GM12878 (cell line): ENCODE measurements around the gene CLDN14. TPM values are rescaled to one million over a fixed set of nuclear protein-coding genes. Genes with fewer than 3 reads are reported as not detected.

ENCODE experiments used
- ATAC-seq: fragments of 200-7000 bp; cut with Tn5 transposase; 3 replicates; pipeline ENCODE4 v1.9.1; 2020; ENCODE audit warnings: mild to moderate bottlenecking, moderate library complexity
- BruUV-seq: library from RNA; stranded (reverse); fragments of 400-500 nt; replicated peaks from 2 replicates; lab custom pipeline; 2021; lab: Mats Ljungman, UMichigan
- CTCF ChIA-PET: fragments of 300-600 bp; sonication (Branson Sonifier 250); formaldehyde crosslinking; extraction: SDS; loops from one replicate; lab custom pipeline; 2021; ENCODE audit warnings: inconsistent platforms; lab: Yijun Ruan, JAX
- POLR2A ChIA-PET: fragments of 350-600 bp; formaldehyde crosslinking; extraction: SDS; loops from one replicate; lab custom pipeline; 2021; ENCODE audit warnings: inconsistent platforms; lab: Charles Lee
- RAD21 ChIA-PET: fragments of 300-600 bp; sonication (Branson Sonifier 250); formaldehyde crosslinking; loops from one replicate; lab custom pipeline; 2023; ENCODE audit warnings: antibody characterized with exemption; ENCODE audit not compliant: unreplicated experiment; lab: Charles Lee
- SMC1A ChIA-PET: fragments of 300-600 bp; sonication (Branson Sonifier 250); formaldehyde crosslinking; loops from one replicate; lab custom pipeline; 2023; ENCODE audit not compliant: unreplicated experiment, uncharacterized antibody; lab: Charles Lee
- DNase-seq: peaks from one replicate; pipeline ENCODE4 v3.0.0-alpha.2; 2011; ENCODE audit warnings: low read depth, low spot score
- FAIRE-seq: peaks from 3 replicates; lab custom pipeline; 2011; peaks lifted over from hg19 to GRCh38; lab: Jason Lieb, UNC
- H2AFZ ChIP-seq: 2 replicates; pipeline ENCODE4 v1.6.0; 2011; ENCODE audit warnings: low read depth, low read length, control low read depth; ENCODE audit not compliant: control insufficient read depth
- H3K27ac ChIP-seq: 2 replicates; pipeline ENCODE4 v1.5.1; 2011; ENCODE audit warnings: control low read depth; ENCODE audit not compliant: control insufficient read depth, insufficient read depth
- H3K27me3 ChIP-seq, 2 experiments: replicated peaks in 1 of 2; 2 replicates each; pipeline versions ENCODE4 v1.6.0 to v1.6.1; 2011; ENCODE audit warnings: low read length in 1 of 2; ENCODE audit not compliant: control insufficient read depth in 2 of 2, insufficient read depth in 2 of 2
- H3K36me3 ChIP-seq, 2 experiments: 2 replicates each; pipeline ENCODE4 v1.5.1; 2011; ENCODE audit warnings: low read length in 1 of 2; ENCODE audit not compliant: control insufficient read depth in 2 of 2, insufficient read depth in 2 of 2
- H3K4me1 ChIP-seq: 2 replicates; pipeline ENCODE4 v1.6.1; 2011; ENCODE audit warnings: mild to moderate bottlenecking, low read length, moderate library complexity, mixed read lengths; ENCODE audit not compliant: control insufficient read depth, insufficient read depth
- H3K4me2 ChIP-seq: 2 replicates; pipeline ENCODE4 v1.6.0; 2011; ENCODE audit warnings: control low read depth; ENCODE audit not compliant: control insufficient read depth, insufficient read depth
- H3K4me3 ChIP-seq: fragments of 200-600 bp; sonication (generic); 2 replicates; pipeline ENCODE4 v1.5.1; 2016
- H3K79me2 ChIP-seq: 2 replicates; pipeline ENCODE4 v1.6.0; 2011; ENCODE audit warnings: low read length; ENCODE audit not compliant: control insufficient read depth, insufficient read depth
- H3K9ac ChIP-seq: 2 replicates; pipeline ENCODE4 v1.8.0; 2011; ENCODE audit warnings: low read length, control low read depth, mixed read lengths; ENCODE audit not compliant: control insufficient read depth, insufficient read depth
- H3K9me3 ChIP-seq: replicated peaks from 3 replicates; pipeline ENCODE4 v1.5.1; 2011; ENCODE audit warnings: mild to moderate bottlenecking, low read length; ENCODE audit not compliant: control insufficient read depth, insufficient read depth
- H4K20me1 ChIP-seq: 2 replicates; pipeline ENCODE4 v1.6.0; 2011; ENCODE audit not compliant: control insufficient read depth, insufficient read depth
- CBX3 ChIP-seq: fragments of 200-600 bp; sonication (generic); IDR thresholded peaks from 2 replicates; pipeline ENCODE4 v1.6.1; 2016; ENCODE audit warnings: low read depth, borderline replicate concordance
- CHD2 ChIP-seq: IDR thresholded peaks from 2 replicates; pipeline ENCODE4 v1.6.1; 2011; ENCODE audit warnings: low read depth, low read length, improper control_type of control experiment, borderline replicate concordance
- CREB1 ChIP-seq: IDR thresholded peaks from 2 replicates; pipeline ENCODE4 v1.6.1; 2012; ENCODE audit warnings: low read depth, mild to moderate bottlenecking, inconsistent platforms
- DPF2 ChIP-seq: fragments of 450-650 bp; IDR thresholded peaks from 2 replicates; pipeline ENCODE4 v1.6.1; 2017; ENCODE audit warnings: mild to moderate bottlenecking
- FOS ChIP-seq: IDR thresholded peaks from 3 replicates; pipeline ENCODE4 v1.6.1; 2011; ENCODE audit warnings: borderline replicate concordance; ENCODE audit not compliant: insufficient read length; ENCODE audit errors: extremely low read depth
- HDAC2 ChIP-seq: fragments of 200-600 bp; sonication (generic); IDR thresholded peaks from 2 replicates; pipeline ENCODE4 v1.6.1; 2017
- MTA2 ChIP-seq: fragments of 450-650 bp; IDR thresholded peaks from 2 replicates; pipeline ENCODE4 v1.6.1; 2016; ENCODE audit warnings: low read depth, mild to moderate bottlenecking, moderate library complexity
- MYB ChIP-seq: fragments of 150-350 bp; IDR thresholded peaks from 2 replicates; pipeline ENCODE4 v1.6.1; 2014; ENCODE audit warnings: mild to moderate bottlenecking, low read depth, low read length, borderline replicate concordance
- NFIC ChIP-seq: IDR thresholded peaks from 2 replicates; pipeline ENCODE4 v1.6.1; 2012; ENCODE audit warnings: low read depth, mild to moderate bottlenecking, inconsistent platforms, low read length, moderate library complexity
- NFYA ChIP-seq: IDR thresholded peaks from 2 replicates; pipeline ENCODE4 v1.6.1; 2011; ENCODE audit warnings: low read depth, mild to moderate bottlenecking, low read length, improper control_type of control experiment, borderline replicate concordance
- PAX5 ChIP-seq: IDR thresholded peaks from 2 replicates; pipeline ENCODE4 v1.6.1; 2011; ENCODE audit warnings: low read depth, low read length, borderline replicate concordance
- RAD51 ChIP-seq: fragments of 450-650 bp; IDR thresholded peaks from 2 replicates; pipeline ENCODE4 v1.6.1; 2016; ENCODE audit warnings: moderate library complexity, mild to moderate bottlenecking, inconsistent platforms
- SRF ChIP-seq, 2 experiments: IDR thresholded peaks; 2 replicates each; pipeline ENCODE4 v1.6.1; 2011; ENCODE audit warnings: low read depth in 2 of 2, low read length in 2 of 2, mild to moderate bottlenecking in 1 of 2, moderate library complexity in 1 of 2
- ZNF207 ChIP-seq: fragments of 450-650 bp; IDR thresholded peaks from 2 replicates; pipeline ENCODE4 v1.6.1; 2014; ENCODE audit warnings: antibody characterized with exemption, mild to moderate bottlenecking, borderline replicate concordance
- WGBS: methylation state at CpG from one replicate; pipeline ENCODE4 v1.1.6; 2016; ENCODE audit warnings: low lambda C conversion rate; ENCODE audit not compliant: insufficient replicate concordance, insufficient coverage; ENCODE audit errors: missing lambda C conversion rate; 5-methylcytosine and 5-hydroxymethylcytosine counted together
- in situ Hi-C: fragments of 300-500 bp; cut with MboI; formaldehyde crosslinking; loops from 9 replicates; pipeline ENCODE4 v1.14.3; 2018; ENCODE audit warnings: mixed read lengths
- intact Hi-C: fragments of 100-400 bp; cut with micrococcal nuclease; formaldehyde crosslinking; loops from one replicate; pipeline ENCODE4 v1.14.2; 2022; ENCODE audit not compliant: unreplicated experiment
- polyA plus RNA-seq, 11 experiments: library from polyadenylated mRNA; depleted of rRNA in 4 of 11; unstranded in 6 of 11; stranded (reverse) in 5 of 11; fragments of >200 nt; fragmentation: Nextera tagmentation in 4 of 11; fragmentation: Illumina TruSeq in 1 of 11; extraction: Ambion mirVana in 4 of 11; extraction: Trizol in 1 of 11; gene quantifications; 1 replicate in 1 of 11; 2 replicates in 10 of 11; pipeline versions ENCODE4 v1.2.1 to v1.2.3, GENCODE V29; 2011 to 2016; ENCODE audit warnings: inconsistent platforms in 2 of 11, missing spikeins in 2 of 11, low read depth in 1 of 11
- total RNA-seq, 4 experiments: library from RNA; depleted of rRNA in 3 of 4; stranded (reverse); fragments of >200 nt in 3 of 4; fragmentation: Illumina TruSeq in 1 of 4; extraction: Trizol in 1 of 4; gene quantifications; 2 replicates each; pipeline versions ENCODE4 v1.2.1 to v1.2.3, GENCODE V29; 2013 to 2021
- TF ChIP-seq, protein P1 (sequence below): fragments of 450-650 bp; IDR thresholded peaks from 2 replicates; pipeline ENCODE4 v1.6.1; 2017; ENCODE audit warnings: low read depth, mild to moderate bottlenecking, moderate library complexity
- TF ChIP-seq, protein P2 (sequence below): fragments of 450-650 bp; IDR thresholded peaks from 2 replicates; pipeline ENCODE4 v1.6.1; 2017; ENCODE audit warnings: mild to moderate bottlenecking, low read depth, inconsistent platforms; ENCODE audit not compliant: poor library complexity, severe bottlenecking
- TF ChIP-seq, protein P3 (sequence below): fragments of 450-650 bp; IDR thresholded peaks from 2 replicates; pipeline ENCODE4 v1.6.1; 2016; ENCODE audit warnings: mild to moderate bottlenecking
- TF ChIP-seq, protein P4 (sequence below): fragments of 450-650 bp; IDR thresholded peaks from 2 replicates; pipeline ENCODE4 v1.6.1; 2017; ENCODE audit warnings: borderline replicate concordance

Gene CLDN14
- total and polyA plus RNA-seq, 10 of the 15 experiments (the other 5 are each of a cell fraction or from before 2014, with no cell fraction given): 0.90 to 19.4 (median 6.6) TPM

DNA sequence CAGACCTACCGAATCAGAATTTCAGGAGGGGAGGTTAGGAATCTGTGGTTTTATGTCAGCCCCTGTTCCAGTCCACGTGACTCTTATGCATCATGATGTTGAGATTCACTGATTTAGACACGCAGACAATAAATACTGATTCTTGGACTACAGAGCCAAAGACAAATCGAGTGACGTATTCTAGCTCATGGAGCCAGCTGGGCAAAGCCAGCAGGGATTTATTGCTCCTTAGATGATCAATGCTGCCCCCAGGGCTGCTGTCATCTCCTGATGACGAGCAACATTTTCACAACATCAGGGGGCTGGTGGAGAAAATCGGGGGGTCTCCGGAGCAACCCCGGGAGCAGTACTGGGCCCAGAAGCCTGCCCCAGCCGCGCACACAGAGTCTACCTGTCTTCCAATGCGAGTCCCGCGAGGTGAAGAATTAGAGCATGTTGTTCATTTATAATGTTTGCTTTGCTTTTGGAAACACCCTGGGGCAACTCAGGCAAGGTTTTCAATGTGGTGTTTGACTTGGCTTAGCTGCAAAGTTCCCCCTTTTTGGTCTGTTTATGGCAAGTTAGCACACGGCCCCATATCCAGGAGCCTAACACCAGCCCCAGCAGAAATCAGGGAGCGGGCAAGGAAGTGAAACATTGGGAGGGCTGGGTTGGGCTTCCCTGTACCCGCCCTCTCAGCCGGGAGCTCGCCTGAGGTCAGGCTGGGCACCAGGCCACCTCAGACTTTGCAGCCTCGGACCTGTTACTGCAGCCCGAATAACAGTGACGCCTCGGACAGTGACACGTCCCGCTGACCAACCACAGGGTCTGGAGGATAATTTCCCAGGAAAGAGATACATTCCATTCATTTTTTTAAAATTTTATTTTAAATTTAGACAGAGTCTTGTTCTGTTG lies 19.9 kb upstream of the CLDN14 start:
- ChIA-PET POLR2A (interaction anchor here (0.6 kb wide), 1 partner anchor 517 kb away, joined by 4 read pairs; no protein-coding TSS in a partner anchor), SMC1A (no interaction called here), CTCF (interaction anchor here (0.9 to 1.2 kb wide), 3 partner anchors 78 to 131 kb away, joined by 3 to 4 read pairs (median 3); no protein-coding TSS in a partner anchor), RAD21 (no interaction called here)
- Histone ChIP-seq H3K4me3 (no peak overlapping the region), H3K27ac (no peak overlapping the region), H3K79me2 (no peaks in the 10 kb centered on the region), H3K9me3 (no peaks in the 10 kb centered on the region; the same call in 2 of the 3 replicates), H3K27me3 (no peaks in the 10 kb centered on the region), H2AFZ (no peak overlapping the region), H3K36me3 (no peaks in the 10 kb centered on the region), H3K4me1 (peaks cover 4% of the 10 kb centered on the region), H4K20me1 (no peaks in the 10 kb centered on the region), H3K4me2 (no peak overlapping the region), H3K9ac (no peak overlapping the region)
- DNase-seq (no peak), ATAC-seq (no peak), FAIRE-seq (no peak)
- intact Hi-C loops (loop anchor here (5.0 kb wide), 1 partner anchor 427 kb away; no protein-coding TSS in a partner anchor), in situ Hi-C loops (loop anchor here (5.0 to 25.0 kb wide), 3 partner anchors 92 to 1737 kb away; no protein-coding TSS in a partner anchor)
- BruUV-seq: no TSS peak
- WGBS: 82% methylated on average over 25 of the region's 25 CpGs
- no peak for TF ChIP-seq SRF (IDR thresholded peaks at IDR 0.05; ENCODE audit: low read depth in 2 of 2, low read length in 2 of 2)
- no peak for TF ChIP-seq CHD2
- TF ChIP-seq MTA2: no peak
- no peak for TF ChIP-seq HDAC2
- no peak for TF ChIP-seq ZNF207
- no peak for TF ChIP-seq FOS
- no peak for TF ChIP-seq PAX5
- TF ChIP-seq RAD51: no peak
- TF ChIP-seq CBX3: no peak
- no peak for TF ChIP-seq CREB1
- no peak for TF ChIP-seq DPF2
- TF ChIP-seq, protein P1, sequence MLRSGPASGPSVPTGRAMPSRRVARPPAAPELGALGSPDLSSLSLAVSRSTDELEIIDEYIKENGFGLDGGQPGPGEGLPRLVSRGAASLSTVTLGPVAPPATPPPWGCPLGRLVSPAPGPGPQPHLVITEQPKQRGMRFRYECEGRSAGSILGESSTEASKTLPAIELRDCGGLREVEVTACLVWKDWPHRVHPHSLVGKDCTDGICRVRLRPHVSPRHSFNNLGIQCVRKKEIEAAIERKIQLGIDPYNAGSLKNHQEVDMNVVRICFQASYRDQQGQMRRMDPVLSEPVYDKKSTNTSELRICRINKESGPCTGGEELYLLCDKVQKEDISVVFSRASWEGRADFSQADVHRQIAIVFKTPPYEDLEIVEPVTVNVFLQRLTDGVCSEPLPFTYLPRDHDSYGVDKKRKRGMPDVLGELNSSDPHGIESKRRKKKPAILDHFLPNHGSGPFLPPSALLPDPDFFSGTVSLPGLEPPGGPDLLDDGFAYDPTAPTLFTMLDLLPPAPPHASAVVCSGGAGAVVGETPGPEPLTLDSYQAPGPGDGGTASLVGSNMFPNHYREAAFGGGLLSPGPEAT: no peak
- TF ChIP-seq MYB: no peak
- TF ChIP-seq NFIC: no peak
- TF ChIP-seq, protein P2, sequence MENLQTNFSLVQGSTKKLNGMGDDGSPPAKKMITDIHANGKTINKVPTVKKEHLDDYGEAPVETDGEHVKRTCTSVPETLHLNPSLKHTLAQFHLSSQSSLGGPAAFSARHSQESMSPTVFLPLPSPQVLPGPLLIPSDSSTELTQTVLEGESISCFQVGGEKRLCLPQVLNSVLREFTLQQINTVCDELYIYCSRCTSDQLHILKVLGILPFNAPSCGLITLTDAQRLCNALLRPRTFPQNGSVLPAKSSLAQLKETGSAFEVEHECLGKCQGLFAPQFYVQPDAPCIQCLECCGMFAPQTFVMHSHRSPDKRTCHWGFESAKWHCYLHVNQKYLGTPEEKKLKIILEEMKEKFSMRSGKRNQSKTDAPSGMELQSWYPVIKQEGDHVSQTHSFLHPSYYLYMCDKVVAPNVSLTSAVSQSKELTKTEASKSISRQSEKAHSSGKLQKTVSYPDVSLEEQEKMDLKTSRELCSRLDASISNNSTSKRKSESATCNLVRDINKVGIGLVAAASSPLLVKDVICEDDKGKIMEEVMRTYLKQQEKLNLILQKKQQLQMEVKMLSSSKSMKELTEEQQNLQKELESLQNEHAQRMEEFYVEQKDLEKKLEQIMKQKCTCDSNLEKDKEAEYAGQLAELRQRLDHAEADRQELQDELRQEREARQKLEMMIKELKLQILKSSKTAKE: no peak
- TF ChIP-seq, protein P3, sequence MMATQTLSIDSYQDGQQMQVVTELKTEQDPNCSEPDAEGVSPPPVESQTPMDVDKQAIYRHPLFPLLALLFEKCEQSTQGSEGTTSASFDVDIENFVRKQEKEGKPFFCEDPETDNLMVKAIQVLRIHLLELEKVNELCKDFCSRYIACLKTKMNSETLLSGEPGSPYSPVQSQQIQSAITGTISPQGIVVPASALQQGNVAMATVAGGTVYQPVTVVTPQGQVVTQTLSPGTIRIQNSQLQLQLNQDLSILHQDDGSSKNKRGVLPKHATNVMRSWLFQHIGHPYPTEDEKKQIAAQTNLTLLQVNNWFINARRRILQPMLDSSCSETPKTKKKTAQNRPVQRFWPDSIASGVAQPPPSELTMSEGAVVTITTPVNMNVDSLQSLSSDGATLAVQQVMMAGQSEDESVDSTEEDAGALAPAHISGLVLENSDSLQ: no peak
- TF ChIP-seq NFYA: no peak
- TF ChIP-seq, protein P4, sequence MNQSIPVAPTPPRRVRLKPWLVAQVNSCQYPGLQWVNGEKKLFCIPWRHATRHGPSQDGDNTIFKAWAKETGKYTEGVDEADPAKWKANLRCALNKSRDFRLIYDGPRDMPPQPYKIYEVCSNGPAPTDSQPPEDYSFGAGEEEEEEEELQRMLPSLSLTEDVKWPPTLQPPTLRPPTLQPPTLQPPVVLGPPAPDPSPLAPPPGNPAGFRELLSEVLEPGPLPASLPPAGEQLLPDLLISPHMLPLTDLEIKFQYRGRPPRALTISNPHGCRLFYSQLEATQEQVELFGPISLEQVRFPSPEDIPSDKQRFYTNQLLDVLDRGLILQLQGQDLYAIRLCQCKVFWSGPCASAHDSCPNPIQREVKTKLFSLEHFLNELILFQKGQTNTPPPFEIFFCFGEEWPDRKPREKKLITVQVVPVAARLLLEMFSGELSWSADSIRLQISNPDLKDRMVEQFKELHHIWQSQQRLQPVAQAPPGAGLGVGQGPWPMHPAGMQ: no peak
